Smooth muscle cell (in vitro differentiated cells): ENCODE data around the gene SNX5. TPM values are rescaled to one million over a fixed set of nuclear protein-coding genes. Genes with fewer than 3 reads are reported as not detected.

Experiments used
- DNase-seq: peaks from one replicate; lab custom pipeline; 2025; ENCODE audit not compliant: unreplicated experiment; lab: John Stamatoyannopoulos, UW
- H2AFZ ChIP-seq: fragments of 200-600 bp; sonication (generic); 2 replicates; pipeline ENCODE4 v1.6.0; 2016; ENCODE audit warnings: antibody characterized with exemption, low read depth, mild to moderate bottlenecking
- H3F3A ChIP-seq: fragments of 200-600 bp; sonication (generic); 2 replicates; pipeline ENCODE4 v1.6.0; 2017; ENCODE audit warnings: antibody characterized with exemption, low read depth
- H3K27ac ChIP-seq: fragments of 200-600 bp; sonication (generic); 2 replicates; pipeline ENCODE4 v1.5.1; 2016; ENCODE audit warnings: low read depth, mild to moderate bottlenecking
- H3K27me3 ChIP-seq: fragments of 200-600 bp; sonication (generic); 2 replicates; pipeline ENCODE4 v1.6.1; 2016; ENCODE audit warnings: low read depth, mild to moderate bottlenecking
- H3K36me3 ChIP-seq: fragments of 200-600 bp; sonication (generic); 2 replicates; pipeline ENCODE4 v1.5.1; 2016; ENCODE audit warnings: low read depth
- H3K4me1 ChIP-seq: fragments of 200-600 bp; sonication (generic); 2 replicates; pipeline ENCODE4 v1.5.1; 2016; ENCODE audit warnings: low read depth
- H3K4me2 ChIP-seq: fragments of 200-600 bp; sonication (generic); 2 replicates; pipeline ENCODE4 v1.6.0; 2016; ENCODE audit warnings: mild to moderate bottlenecking
- H3K4me3 ChIP-seq: fragments of 200-600 bp; sonication (generic); 2 replicates; pipeline ENCODE4 v1.5.1; 2016; ENCODE audit warnings: mild to moderate bottlenecking
- H3K79me2 ChIP-seq: fragments of 200-600 bp; sonication (generic); 2 replicates; pipeline ENCODE4 v1.6.0; 2016; ENCODE audit warnings: low read depth, mild to moderate bottlenecking
- H3K9ac ChIP-seq: fragments of 200-600 bp; sonication (generic); 2 replicates; pipeline ENCODE4 v1.6.0; 2016; ENCODE audit warnings: low read depth
- H3K9me3 ChIP-seq: fragments of 200-600 bp; sonication (generic); replicated peaks from 2 replicates; pipeline ENCODE4 v1.5.1; 2016; ENCODE audit warnings: low read depth
- H4K20me1 ChIP-seq: fragments of 200-600 bp; sonication (generic); 2 replicates; pipeline ENCODE4 v1.6.0; 2016; ENCODE audit warnings: low read depth
- WGBS: methylation state at CpG from one replicate; pipeline ENCODE4 v1.1.7; 2016; ENCODE audit warnings: low lambda C conversion rate; 5-methylcytosine and 5-hydroxymethylcytosine counted together
- polyA plus RNA-seq: library from polyadenylated mRNA; unstranded; fragments of >200 nt; fragmentation: Nextera tagmentation; extraction: Ambion mirVana; gene quantifications from 2 replicates; pipeline ENCODE4 v1.2.1, GENCODE V29; 2016
- total RNA-seq: library from RNA; depleted of rRNA; stranded (reverse); fragments of >200 nt; gene quantifications from 2 replicates; pipeline ENCODE4 v1.2.3, GENCODE V29; 2014
- TF ChIP-seq, protein P1 (sequence below): fragments of 200-600 bp; sonication (generic); IDR thresholded peaks from 2 replicates; pipeline ENCODE4 v1.5.1; 2017; ENCODE audit warnings: borderline replicate concordance, mild to moderate bottlenecking, antibody characterized with exemption; ENCODE audit not compliant: insufficient read depth, poor library complexity, severe bottlenecking

The SNX5 gene
- total and polyA plus RNA-seq, 2 experiments from 2014 or later: 46.3 to 100 TPM

DNA sequence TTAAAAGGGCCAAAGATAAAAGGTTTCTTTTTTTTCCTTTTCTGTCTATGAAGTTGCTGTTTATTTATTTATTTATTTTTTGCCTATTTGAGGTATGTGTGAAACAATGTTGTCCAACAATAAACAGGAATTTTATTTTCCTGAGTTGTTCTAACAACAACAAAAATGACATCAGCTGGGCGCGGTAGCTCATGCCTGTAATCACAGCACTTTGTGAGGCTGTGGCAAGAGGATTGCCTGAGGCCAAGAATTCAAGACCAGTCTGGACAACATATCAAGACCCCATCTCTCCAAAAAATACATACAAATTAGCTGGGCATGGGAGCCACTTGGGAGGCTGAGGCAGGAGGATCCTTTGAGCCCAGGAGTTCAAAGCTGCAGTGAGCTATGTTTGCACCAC is 44.3 kb upstream of the SNX5 start:
- WGBS: 94% methylated on average over 2 of the region's 2 CpGs

GRCh38 chr20:18011951-18012645 is 43.5 kb upstream of the SNX5 start:
- H3K9me3 ChIP-seq: no peaks in the 10 kb centered on the region
- no peak overlapping the region for H2AFZ ChIP-seq
- H3K36me3 ChIP-seq: no peaks in the 10 kb centered on the region
- no peak overlapping the region for H3K27ac ChIP-seq
- H3K4me1 ChIP-seq: no peaks in the 10 kb centered on the region
- H3K27me3 ChIP-seq: no peaks in the 10 kb centered on the region
- DNase-seq: no peak
- 97% methylated on average over 20 of the region's 21 CpGs for WGBS
- H3K4me2 ChIP-seq: no peak overlapping the region
- TF ChIP-seq, protein P1, sequence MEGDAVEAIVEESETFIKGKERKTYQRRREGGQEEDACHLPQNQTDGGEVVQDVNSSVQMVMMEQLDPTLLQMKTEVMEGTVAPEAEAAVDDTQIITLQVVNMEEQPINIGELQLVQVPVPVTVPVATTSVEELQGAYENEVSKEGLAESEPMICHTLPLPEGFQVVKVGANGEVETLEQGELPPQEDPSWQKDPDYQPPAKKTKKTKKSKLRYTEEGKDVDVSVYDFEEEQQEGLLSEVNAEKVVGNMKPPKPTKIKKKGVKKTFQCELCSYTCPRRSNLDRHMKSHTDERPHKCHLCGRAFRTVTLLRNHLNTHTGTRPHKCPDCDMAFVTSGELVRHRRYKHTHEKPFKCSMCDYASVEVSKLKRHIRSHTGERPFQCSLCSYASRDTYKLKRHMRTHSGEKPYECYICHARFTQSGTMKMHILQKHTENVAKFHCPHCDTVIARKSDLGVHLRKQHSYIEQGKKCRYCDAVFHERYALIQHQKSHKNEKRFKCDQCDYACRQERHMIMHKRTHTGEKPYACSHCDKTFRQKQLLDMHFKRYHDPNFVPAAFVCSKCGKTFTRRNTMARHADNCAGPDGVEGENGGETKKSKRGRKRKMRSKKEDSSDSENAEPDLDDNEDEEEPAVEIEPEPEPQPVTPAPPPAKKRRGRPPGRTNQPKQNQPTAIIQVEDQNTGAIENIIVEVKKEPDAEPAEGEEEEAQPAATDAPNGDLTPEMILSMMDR: no peak
- H4K20me1 ChIP-seq: no peaks in the 10 kb centered on the region
- no peaks in the 10 kb centered on the region for H3F3A ChIP-seq
- H3K4me3 ChIP-seq: no peak overlapping the region
- no peak overlapping the region for H3K9ac ChIP-seq
- H3K79me2 ChIP-seq: no peaks in the 10 kb centered on the region

More for the DNA sequence above, 44.3 kb upstream of the SNX5 start:
- Histone ChIP-seq H3K9me3 (no peaks in the 10 kb centered on the region), H4K20me1 (no peaks in the 10 kb centered on the region), H3K27ac (no peak overlapping the region), H3K79me2 (no peaks in the 10 kb centered on the region), H3K9ac (no peak overlapping the region), H3K4me3 (no peak overlapping the region), H3K27me3 (no peaks in the 10 kb centered on the region), H3K4me1 (no peaks in the 10 kb centered on the region), H3K36me3 (no peaks in the 10 kb centered on the region), H2AFZ (no peak overlapping the region), H3K4me2 (no peak overlapping the region), H3F3A (no peaks in the 10 kb centered on the region)
- DNase-seq: no peak
- TF ChIP-seq, protein P1: no peak

- no peak overlapping the region for H3K4me3 ChIP-seq
- no peak overlapping the region for H3K4me2 ChIP-seq
- H3K9ac ChIP-seq: no peak overlapping the region
- H4K20me1 ChIP-seq: no peaks in the 10 kb centered on the region
- no peaks in the 10 kb centered on the region for H3K27me3 ChIP-seq
- WGBS: 93% methylated on average over 14 of the region's 14 CpGs
- no peaks in the 10 kb centered on the region for H3K9me3 ChIP-seq
- H3F3A ChIP-seq: no peaks in the 10 kb centered on the region
- H3K79me2 ChIP-seq: no peaks in the 10 kb centered on the region
- H3K27ac ChIP-seq: no peak overlapping the region
- no peak for DNase-seq
- TF ChIP-seq, protein P1: no peak
- H3K36me3 ChIP-seq: no peaks in the 10 kb centered on the region
- no peaks in the 10 kb centered on the region for H3K4me1 ChIP-seq
- no peak overlapping the region for H2AFZ ChIP-seq
Observed at GRCh38 chr20:18011482-18011881, 42.9 kb upstream of the SNX5 start.

DNA sequence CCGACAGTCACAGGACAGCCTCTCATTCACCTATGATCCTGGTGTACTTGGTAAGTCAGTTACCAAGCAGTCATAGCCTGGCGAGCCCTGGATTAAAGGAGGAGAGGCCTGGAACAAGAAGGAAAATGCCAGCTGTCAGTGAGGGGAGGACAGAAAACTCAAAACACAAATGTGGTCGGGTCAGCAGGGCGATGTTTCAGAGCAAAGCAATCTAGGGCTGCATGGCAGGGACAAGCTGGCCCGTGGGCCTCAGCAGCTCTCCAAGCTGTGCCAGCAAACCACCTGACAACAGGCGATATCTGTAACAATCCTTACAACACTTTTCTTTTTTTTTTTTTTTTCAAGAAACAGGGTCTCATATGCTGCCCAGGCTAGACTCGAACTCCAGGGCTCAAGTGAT is 40.5 kb upstream of the SNX5 start:
- H3K36me3 ChIP-seq: no peaks in the 10 kb centered on the region
- H4K20me1 ChIP-seq: no peaks in the 10 kb centered on the region
- 96% methylated on average over 7 of the region's 7 CpGs for WGBS
- no peaks in the 10 kb centered on the region for H3K79me2 ChIP-seq
- no peaks in the 10 kb centered on the region for H3K9me3 ChIP-seq
- H3F3A ChIP-seq: no peaks in the 10 kb centered on the region
- TF ChIP-seq, protein P1: no peak
- no peak overlapping the region for H3K9ac ChIP-seq
- no peak overlapping the region for H2AFZ ChIP-seq
- no peak overlapping the region for H3K27ac ChIP-seq
- no peaks in the 10 kb centered on the region for H3K4me1 ChIP-seq
- no peak for DNase-seq
- H3K4me2 ChIP-seq: no peak overlapping the region
- no peak overlapping the region for H3K4me3 ChIP-seq
- no peaks in the 10 kb centered on the region for H3K27me3 ChIP-seq
